Panc1 (cell line): Measurements from ENCODE around the gene ETV2.

Experiments used
- CTCF ChIP-seq: fragments of 450-650 bp; IDR thresholded peaks from 2 replicates; pipeline ENCODE4 v1.5.1; 2017; ENCODE audit warnings: mild to moderate bottlenecking
- POLR2AphosphoS5 ChIP-seq: IDR thresholded peaks from 2 replicates; pipeline ENCODE4 v1.6.1; 2012; ENCODE audit warnings: mild to moderate bottlenecking, low read depth, low read length, moderate library complexity
- REST ChIP-seq, 2 experiments: IDR thresholded peaks; 2 replicates each; pipeline ENCODE4 v1.6.1; 2011 to 2012; ENCODE audit warnings: low read depth in 2 of 2, control low read depth in 1 of 2, low read length in 1 of 2, mild to moderate bottlenecking in 1 of 2, moderate library complexity in 1 of 2; ENCODE audit not compliant: insufficient read depth in 1 of 2

GRCh38 chr19:35596366-35596999 lies 45.1 kb upstream of the ETV2 start:
- TF ChIP-seq POLR2AphosphoS5 (no peak), CTCF (no peak), REST (IDR thresholded peaks at IDR 0.05; ENCODE audit: insufficient read depth in 1 of 2, low read depth in 2 of 2, low read length in 1 of 2) (no peak)
